Stimulated activated CD8-positive, alpha-beta memory T cell treated with anti-CD3 and anti-CD28 coated beads, Interleukin-15, amount 100 ng/mL, for 48 hours (primary cell): ENCODE measurements around the gene SYNC.
"Not testable (repeated sequence)": the region's sequence is repeated elsewhere in the genome, so short reads cannot be mapped to it uniquely, and the experiment has no call there.

Experiments used
- DNase-seq, 2 donors: peaks; one replicate each; pipeline ENCODE4 v3.0.0-alpha.2; 2020; ENCODE audit warnings: low read depth in 2 of 2

The SYNC gene

DNA sequence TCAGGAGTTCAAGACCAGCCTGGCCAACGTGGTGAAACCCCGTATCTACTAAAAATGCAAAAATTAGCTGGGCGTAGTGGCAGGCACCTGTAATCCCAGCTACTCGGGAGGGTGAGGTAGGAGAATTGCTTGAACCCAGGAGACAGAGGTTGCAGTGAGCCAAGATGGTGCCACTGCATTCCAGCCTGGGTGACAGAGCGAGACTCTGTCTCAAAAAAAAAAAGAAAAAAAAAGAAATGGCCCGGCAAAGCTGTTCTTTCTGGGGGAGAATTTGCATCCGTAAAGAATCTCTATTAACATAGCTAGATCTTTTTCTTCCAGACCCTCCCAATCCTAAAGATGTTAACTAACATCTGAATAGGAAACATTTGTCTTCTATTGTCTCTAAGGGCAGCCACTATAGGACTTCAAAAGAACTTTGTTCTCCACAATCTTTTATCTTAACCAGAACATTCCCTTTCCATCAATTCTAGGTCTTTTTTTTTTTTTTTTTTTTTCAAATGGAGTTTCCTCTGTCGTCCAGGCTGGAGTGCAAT is 60.2 kb downstream of the SYNC start:
- not testable (repeated sequence) for DNase-seq

DNA sequence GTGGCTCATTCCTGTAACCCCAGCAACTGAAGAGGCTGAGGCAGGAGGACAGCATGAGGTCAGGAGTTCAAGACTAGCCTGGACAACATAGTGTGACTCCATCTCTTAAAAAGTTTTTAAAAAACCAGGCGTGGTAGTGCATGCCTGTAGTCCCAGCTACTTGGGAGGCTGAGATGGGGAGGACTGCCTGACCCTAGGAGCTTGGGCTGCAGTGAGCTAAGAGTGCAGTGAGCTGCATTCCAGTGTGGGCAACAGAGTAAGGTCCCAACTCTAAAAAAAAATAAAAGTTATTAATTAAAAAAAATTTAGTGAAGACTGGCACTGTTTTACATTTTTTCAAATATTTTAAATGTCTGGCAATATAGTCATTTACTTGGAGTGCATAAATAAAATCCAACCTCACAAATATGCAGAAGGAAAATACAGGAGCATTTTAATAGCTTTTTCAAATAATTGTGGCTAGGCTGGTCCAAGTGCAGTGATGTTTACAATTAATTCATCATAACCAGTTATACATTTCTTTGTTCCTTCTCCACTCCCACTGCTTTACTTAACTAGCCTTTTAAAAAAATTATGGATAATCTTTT is 63.0 kb downstream of the SYNC start:
- no peak for DNase-seq

DNA sequence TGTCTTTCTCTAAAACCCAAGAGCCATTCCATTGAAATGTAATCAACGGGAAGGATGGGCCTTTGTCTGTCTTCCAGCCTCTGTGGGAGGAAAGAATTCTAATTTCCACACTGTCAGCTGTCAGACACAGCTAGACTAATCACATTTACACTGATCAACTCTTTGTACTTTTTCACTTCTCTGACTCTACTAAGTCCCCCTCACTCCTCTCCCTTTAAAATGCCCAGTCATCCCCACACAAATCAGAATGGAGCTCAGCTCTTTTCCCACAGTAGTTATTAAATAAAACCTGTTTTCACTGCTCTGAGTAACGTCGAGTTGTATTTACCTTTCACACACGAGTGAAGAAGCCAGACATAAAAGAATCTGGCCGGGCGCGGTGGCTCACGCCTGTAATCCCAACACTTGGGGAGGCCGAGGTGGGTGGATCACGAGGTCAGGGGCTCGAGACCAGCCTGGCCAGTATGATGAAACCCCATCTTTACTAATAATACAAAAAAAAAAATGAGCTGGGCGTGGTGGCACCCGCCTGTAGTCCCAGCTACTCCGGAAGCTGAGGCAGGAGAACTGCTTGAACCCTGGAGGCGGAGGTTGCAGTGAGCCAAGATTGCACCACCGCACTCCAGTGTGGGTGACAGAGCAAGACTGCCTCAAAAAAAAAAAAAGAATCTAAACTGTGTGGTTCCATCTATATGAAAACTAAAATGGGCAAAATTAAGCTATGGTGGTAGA is 65.5 kb downstream of the SYNC start:
- no peak for DNase-seq

DNA sequence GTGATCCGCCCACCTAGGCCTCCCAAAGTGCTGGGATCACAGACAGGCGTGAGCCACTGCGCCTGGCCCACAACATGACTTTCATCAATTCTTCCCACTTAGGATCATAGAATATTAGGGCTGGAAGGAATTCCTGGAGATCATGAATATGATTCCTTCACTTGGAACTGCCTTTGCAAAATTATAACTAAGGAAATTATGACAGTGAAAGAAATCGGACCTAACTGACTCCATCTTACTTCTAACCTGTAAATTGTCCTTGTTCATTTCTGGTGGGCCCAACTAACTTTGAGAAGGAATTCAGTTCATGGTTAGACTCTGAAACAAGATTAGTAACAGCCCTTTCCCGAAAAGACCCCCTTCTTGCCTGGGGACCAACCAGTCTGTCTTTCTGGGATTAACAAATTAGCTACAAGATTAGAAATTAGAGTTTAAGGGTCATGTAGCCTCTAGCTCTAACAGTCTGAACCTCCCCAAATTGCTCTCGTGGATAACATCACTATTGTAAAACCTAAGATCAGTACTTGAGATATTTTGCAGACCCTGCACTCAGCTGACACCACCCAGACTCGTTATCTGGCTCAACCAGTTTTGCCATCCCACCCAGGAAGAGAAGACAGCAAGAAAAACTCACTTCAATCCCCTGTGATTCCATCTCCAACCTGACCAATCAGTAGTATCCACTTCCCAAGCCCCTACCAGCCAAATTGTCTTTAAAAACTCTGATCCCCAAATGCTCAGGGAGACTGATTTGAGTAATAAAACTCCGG is 66.9 kb downstream of the SYNC start:
- DNase-seq = no peak

DNA sequence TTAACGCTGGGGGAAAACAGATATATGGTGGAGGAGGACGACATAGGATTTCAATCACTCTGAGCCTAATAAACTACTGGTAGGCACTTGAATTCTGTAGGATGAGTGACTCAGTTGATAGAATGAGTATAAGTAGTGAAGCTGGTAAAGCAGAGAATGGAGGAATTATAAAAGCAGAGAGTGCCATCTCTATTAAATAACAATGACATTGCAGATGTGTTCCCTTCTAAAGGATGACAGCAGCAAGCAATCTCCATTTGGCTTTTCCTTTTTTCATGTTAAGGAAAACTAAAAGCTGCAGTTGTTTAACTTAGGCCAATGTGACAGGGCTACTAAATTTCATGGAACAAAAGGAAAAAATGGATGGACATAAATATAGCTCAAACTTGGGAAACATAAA is 69.7 kb downstream of the SYNC start:
- no peak for DNase-seq

DNA sequence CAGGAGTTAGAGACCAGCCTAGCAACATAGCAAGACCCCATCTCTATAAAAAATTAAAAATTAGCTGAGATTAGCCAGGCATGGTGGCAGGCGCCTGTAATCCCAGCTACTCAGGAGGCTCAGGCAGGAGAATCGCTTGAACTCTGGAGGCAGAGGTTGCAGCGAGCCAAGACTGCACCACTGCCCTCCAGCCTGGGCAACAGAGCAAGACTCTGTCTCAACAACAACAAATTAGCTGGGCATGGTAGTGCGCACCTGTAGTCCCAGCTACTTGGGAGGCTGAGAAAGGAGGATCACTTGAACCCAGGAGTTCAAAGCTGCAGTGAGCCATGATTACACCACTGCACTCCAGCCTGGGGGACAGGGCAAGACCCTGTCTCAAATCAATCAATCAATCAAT is 72.4 kb downstream of the SYNC start:
- not testable (repeated sequence) for DNase-seq
